C4-2B (cell line): ENCODE results near the gene PDE4DIP.
"Not testable (repeated sequence)": the region's sequence is repeated elsewhere in the genome, so short reads cannot be mapped to it uniquely, and the experiment has no call there.

ENCODE experiments used
- ZFX ChIP-seq: fragments of 450-650 bp; IDR thresholded peaks from 2 replicates; pipeline ENCODE4 v1.6.1; 2017
- TF ChIP-seq, protein P1 (sequence below): fragments of 450-650 bp; conservative IDR thresholded peaks from 2 replicates; pipeline ENCODE4 v1.5.1; 2017; ENCODE audit warnings: mild to moderate bottlenecking

DNA sequence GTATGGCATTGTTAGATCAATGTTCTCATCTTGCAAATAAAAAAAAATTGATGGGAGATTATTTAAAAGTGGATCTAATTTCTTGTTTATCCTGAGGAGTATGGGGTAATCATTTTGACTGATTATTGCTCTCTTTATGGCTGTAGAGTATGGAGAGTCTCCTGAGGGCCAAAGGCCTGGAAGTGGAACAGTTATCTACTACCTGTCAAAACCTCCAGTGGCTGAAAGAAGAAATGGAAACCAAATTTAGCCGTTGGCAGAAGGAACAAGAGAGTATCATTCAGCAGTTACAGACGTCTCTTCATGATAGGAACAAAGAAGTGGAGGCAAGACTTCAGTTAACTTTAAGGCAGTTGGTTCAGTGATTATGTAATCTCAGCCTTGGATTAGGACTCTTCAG is 123.4 kb downstream of the PDE4DIP start:
- TF ChIP-seq, protein P1, sequence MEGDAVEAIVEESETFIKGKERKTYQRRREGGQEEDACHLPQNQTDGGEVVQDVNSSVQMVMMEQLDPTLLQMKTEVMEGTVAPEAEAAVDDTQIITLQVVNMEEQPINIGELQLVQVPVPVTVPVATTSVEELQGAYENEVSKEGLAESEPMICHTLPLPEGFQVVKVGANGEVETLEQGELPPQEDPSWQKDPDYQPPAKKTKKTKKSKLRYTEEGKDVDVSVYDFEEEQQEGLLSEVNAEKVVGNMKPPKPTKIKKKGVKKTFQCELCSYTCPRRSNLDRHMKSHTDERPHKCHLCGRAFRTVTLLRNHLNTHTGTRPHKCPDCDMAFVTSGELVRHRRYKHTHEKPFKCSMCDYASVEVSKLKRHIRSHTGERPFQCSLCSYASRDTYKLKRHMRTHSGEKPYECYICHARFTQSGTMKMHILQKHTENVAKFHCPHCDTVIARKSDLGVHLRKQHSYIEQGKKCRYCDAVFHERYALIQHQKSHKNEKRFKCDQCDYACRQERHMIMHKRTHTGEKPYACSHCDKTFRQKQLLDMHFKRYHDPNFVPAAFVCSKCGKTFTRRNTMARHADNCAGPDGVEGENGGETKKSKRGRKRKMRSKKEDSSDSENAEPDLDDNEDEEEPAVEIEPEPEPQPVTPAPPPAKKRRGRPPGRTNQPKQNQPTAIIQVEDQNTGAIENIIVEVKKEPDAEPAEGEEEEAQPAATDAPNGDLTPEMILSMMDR, result not testable (repeated sequence)
- not testable (repeated sequence) for TF ChIP-seq ZFX
